Esophagus muscularis mucosa (tissue), 4 donors: ENCODE results near the gene MOB2. TPM values are rescaled to one million over a fixed set of nuclear protein-coding genes. Genes with fewer than 3 reads are reported as not detected.

Source experiments
- DNase-seq: peaks from one replicate; pipeline ENCODE4 v3.0.0-alpha.2; 2017; ENCODE audit errors: extremely low spot score
- H3K27ac ChIP-seq, 4 donors: fragments of 200-600 bp; sonication (generic); replicated peaks in 1 of 4; 1 replicate in 3 of 4; 2 replicates in 1 of 4; pipeline ENCODE4 v1.5.1; 2016 to 2019; ENCODE audit warnings: mild to moderate bottlenecking in 1 of 4
- H3K27me3 ChIP-seq, 4 donors: fragments of 200-600 bp; sonication (generic); one replicate each; pipeline versions ENCODE4 v1.5.1 to v1.6.0; 2016 to 2019
- H3K36me3 ChIP-seq, 4 donors: fragments of 200-600 bp; sonication (generic); one replicate each; pipeline ENCODE4 v1.5.1; 2016 to 2019
- H3K4me1 ChIP-seq, 4 donors: fragments of 200-600 bp; sonication (generic); one replicate each; pipeline ENCODE4 v1.5.1; 2016 to 2019
- H3K4me3 ChIP-seq, 4 donors: fragments of 200-600 bp; sonication (generic); 1 replicate in 2 of 4; 2 replicates in 2 of 4; pipeline ENCODE4 v1.5.1; 2016 to 2019; ENCODE audit warnings: mild to moderate bottlenecking in 4 of 4, moderate library complexity in 1 of 4
- H3K9me3 ChIP-seq, 4 donors: fragments of 200-600 bp; sonication (generic); 1 replicate in 3 of 4; 2 replicates in 1 of 4; pipeline ENCODE4 v1.5.1; 2016 to 2019
- CTCF ChIP-seq, 3 experiments: fragments of 200-600 bp in 2 of 3; fragments of 450-650 bp in 1 of 3; sonication (generic) in 2 of 3; IDR thresholded peaks; one replicate each; pipeline ENCODE4 v1.5.1; 2017 to 2019; ENCODE audit warnings: antibody characterized with exemption in 3 of 3, mild to moderate bottlenecking in 2 of 3, moderate library complexity in 1 of 3
- EP300 ChIP-seq: sonication (generic); formaldehyde crosslinking; IDR thresholded peaks from one replicate; pipeline ENCODE4 v1.6.1; 2017; ENCODE audit warnings: antibody characterized with exemption
- POLR2A ChIP-seq: fragments of 450-650 bp; IDR thresholded peaks from one replicate; pipeline ENCODE4 v1.6.1; 2017; ENCODE audit warnings: antibody characterized with exemption, moderate library complexity, mild to moderate bottlenecking, low read depth
- POLR2AphosphoS5 ChIP-seq, 2 donors: sonication (generic); formaldehyde crosslinking; IDR thresholded peaks; one replicate each; pipeline ENCODE4 v1.6.1; 2017; ENCODE audit warnings: antibody characterized with exemption in 2 of 2
- WGBS: methylation state at CpG from one replicate; pipeline ENCODE4 v1.1.5; 2018; 5-methylcytosine and 5-hydroxymethylcytosine counted together
- intact Hi-C: fragments of 100-400 bp; cut with DNase I; formaldehyde crosslinking; loops from one replicate; pipeline ENCODE4 v1.15.1; 2023
- total RNA-seq, 4 donors: library from RNA; depleted of rRNA; stranded (reverse); fragments of >200 nt; gene quantifications; one replicate each; pipeline versions ENCODE4 v1.1.0 to v1.2.1, GENCODE V29; 2016

Gene MOB2
- total RNA-seq, 4 donors from 2014 or later, result 66.6 to 115 (median 89.5) TPM

- 33% methylated on average over 7 of the region's 9 CpGs for WGBS
- DNase-seq, result no peak
- H3K27me3 ChIP-seq, result peaks cover 0 to 92% (median 15%) of the 10 kb centered on the region in 4 donors
- peaks cover 0 to 16% (median 5%) of the 10 kb centered on the region in 4 donors for H3K4me1 ChIP-seq
- no peak for TF ChIP-seq POLR2A
- no peak for TF ChIP-seq POLR2AphosphoS5 (IDR thresholded peaks at IDR 0.05)
- H3K27ac ChIP-seq, result no peak overlapping the region
- no peak overlapping the region for H3K4me3 ChIP-seq
- intact Hi-C loops, result no loop called here
- no peaks in the 10 kb centered on the region for H3K36me3 ChIP-seq
- H3K9me3 ChIP-seq, result no peaks in the 10 kb centered on the region
Observed at GRCh38 chr11:1442163-1442562, 44.4 kb downstream of the MOB2 start.

GRCh38 chr11:1440496-1440895 is 46.1 kb downstream of the MOB2 start:
- no CpG with 5 or more reads among the region's 12 CpGs for whole genome bisulfite sequencing
- Histone ChIP-seq H3K36me3 (no peaks in the 10 kb centered on the region), H3K4me1 (peaks cover 7 to 22% (median 14%) of the 10 kb centered on the region in 4 donors), H3K27me3 (peaks cover 0 to 92% (median 21%) of the 10 kb centered on the region in 4 donors), H3K4me3 (no peak overlapping the region), H3K9me3 (no peaks in the 10 kb centered on the region), H3K27ac (no peak overlapping the region)
- intact Hi-C loops, result no loop called here
- no peak for DNase-seq
- TF ChIP-seq EP300 (no peak), POLR2A (no peak), CTCF (IDR thresholded peaks at IDR 0.05) (no peak), POLR2AphosphoS5 (IDR thresholded peaks at IDR 0.05) (no peak)

GRCh38 chr11:1440066-1440465 is 46.5 kb downstream of the MOB2 start:
- peaks cover 7 to 22% (median 14%) of the 10 kb centered on the region in 4 donors for H3K4me1 ChIP-seq
- H3K36me3 ChIP-seq, result no peaks in the 10 kb centered on the region
- no peak overlapping the region for H3K27ac ChIP-seq
- peaks cover 0 to 91% (median 21%) of the 10 kb centered on the region in 4 donors for H3K27me3 ChIP-seq
- intact Hi-C loops, result no loop called here
- no peak for TF ChIP-seq POLR2AphosphoS5 (IDR thresholded peaks at IDR 0.05)
- no peak for TF ChIP-seq EP300
- TF ChIP-seq CTCF (IDR thresholded peaks at IDR 0.05), result no peak
- TF ChIP-seq POLR2A, result no peak
- no peak overlapping the region for H3K4me3 ChIP-seq
- WGBS, result 60% methylated on average over 1 of the region's 11 CpGs
- DNase-seq, result no peak
- H3K9me3 ChIP-seq, result no peaks in the 10 kb centered on the region

GRCh38 chr11:1439341-1439740 is 47.2 kb downstream of the MOB2 start:
- intact Hi-C loops, result no loop called here
- TF ChIP-seq POLR2AphosphoS5 (IDR thresholded peaks at IDR 0.05) (no peak), EP300 (no peak)
- H3K27ac ChIP-seq, result no peak overlapping the region
- H3K4me1 ChIP-seq, result peaks cover 7 to 22% (median 14%) of the 10 kb centered on the region in 4 donors
- H3K27me3 ChIP-seq, result peaks cover 0 to 92% (median 21%) of the 10 kb centered on the region in 4 donors
- WGBS, result 61% methylated on average over 4 of the region's 11 CpGs
- no peaks in the 10 kb centered on the region for H3K36me3 ChIP-seq
- H3K4me3 ChIP-seq, result no peak overlapping the region
- H3K9me3 ChIP-seq, result no peaks in the 10 kb centered on the region
- DNase-seq, result no peak

- intact Hi-C loops, result no loop called here
- Histone ChIP-seq H3K27me3 (peaks cover 0 to 92% (median 23%) of the 10 kb centered on the region in 4 donors), H3K4me1 (peaks cover 7 to 22% (median 14%) of the 10 kb centered on the region in 4 donors), H3K36me3 (no peaks in the 10 kb centered on the region), H3K27ac (no peak overlapping the region), H3K9me3 (no peaks in the 10 kb centered on the region), H3K4me3 (no peak overlapping the region)
- 77% methylated on average over 6 of the region's 11 CpGs for WGBS
- DNase-seq, result no peak
- TF ChIP-seq POLR2AphosphoS5 (IDR thresholded peaks at IDR 0.05) (no peak), EP300 (no peak), CTCF (IDR thresholded peaks at IDR 0.05) (no peak), POLR2A (no peak)
Observed at GRCh38 chr11:1438967-1439330, 47.6 kb downstream of the MOB2 start.

- 77% methylated on average over 15 of the region's 19 CpGs for WGBS
- Histone ChIP-seq H3K4me3 (no peak overlapping the region), H3K27me3 (peaks cover 0 to 92% (median 26%) of the 10 kb centered on the region in 4 donors), H3K27ac (no peak overlapping the region), H3K9me3 (no peaks in the 10 kb centered on the region), H3K4me1 (peaks cover 7 to 22% (median 14%) of the 10 kb centered on the region in 4 donors), H3K36me3 (no peaks in the 10 kb centered on the region)
- no peak for DNase-seq
- TF ChIP-seq EP300 (no peak), CTCF (IDR thresholded peaks at IDR 0.05) (no peak)
- intact Hi-C loops, result no loop called here
Observed at GRCh38 chr11:1438261-1438966, 48.2 kb downstream of the MOB2 start.
